Choroid plexus epithelial cell (primary cell): Measurements from ENCODE around the gene SNRNP48.

ENCODE experiments used
- DNase-seq: peaks from one replicate; pipeline ENCODE4 v3.0.0-alpha.2; 2010; ENCODE audit warnings: low read depth
- H3K4me3 ChIP-seq: 2 replicates; pipeline ENCODE4 v1.5.1; 2011; ENCODE audit warnings: low read depth, mild to moderate bottlenecking, control low read depth, low read length, moderate library complexity
- TF ChIP-seq, protein P1 (sequence below): conservative IDR thresholded peaks from 2 replicates; pipeline ENCODE4 v1.5.1; 2011; ENCODE audit warnings: low read depth, mild to moderate bottlenecking, control low read depth, inconsistent platforms, low read length, moderate library complexity

Gene SNRNP48

DNA sequence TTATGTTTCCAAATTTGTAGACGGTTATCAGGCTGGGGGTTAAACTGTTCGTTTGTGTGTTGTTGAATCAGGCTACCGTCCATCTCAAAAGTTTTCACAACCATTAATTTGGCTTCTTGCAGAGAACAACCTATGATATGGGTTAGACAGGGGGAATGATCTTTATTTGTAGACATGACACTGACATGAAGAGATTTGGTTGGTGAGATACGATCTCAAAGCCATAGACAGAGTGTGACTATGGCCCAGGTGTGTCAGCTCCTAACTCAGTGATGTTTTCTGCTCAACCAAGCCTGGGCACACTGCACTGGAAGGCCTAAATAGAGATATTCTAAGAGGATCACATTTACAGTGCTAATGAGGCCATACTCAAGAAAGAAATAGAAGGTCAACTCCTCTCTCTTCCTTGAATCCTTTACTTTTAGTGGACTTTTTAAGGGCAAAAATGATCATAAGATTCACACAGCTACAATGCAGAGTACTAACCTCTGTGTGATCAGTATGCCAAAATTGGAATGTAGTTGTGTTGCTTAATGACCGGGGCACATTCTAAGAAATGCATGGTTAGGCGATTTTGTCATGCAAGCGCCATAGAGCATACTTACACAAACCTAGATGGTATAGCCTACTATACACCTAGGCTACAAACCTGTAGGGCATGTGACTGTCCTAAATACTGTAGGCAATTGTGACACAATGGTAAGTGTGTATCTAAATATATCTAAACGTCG lies 17.6 kb upstream of the SNRNP48 start:
- TF ChIP-seq, protein P1, sequence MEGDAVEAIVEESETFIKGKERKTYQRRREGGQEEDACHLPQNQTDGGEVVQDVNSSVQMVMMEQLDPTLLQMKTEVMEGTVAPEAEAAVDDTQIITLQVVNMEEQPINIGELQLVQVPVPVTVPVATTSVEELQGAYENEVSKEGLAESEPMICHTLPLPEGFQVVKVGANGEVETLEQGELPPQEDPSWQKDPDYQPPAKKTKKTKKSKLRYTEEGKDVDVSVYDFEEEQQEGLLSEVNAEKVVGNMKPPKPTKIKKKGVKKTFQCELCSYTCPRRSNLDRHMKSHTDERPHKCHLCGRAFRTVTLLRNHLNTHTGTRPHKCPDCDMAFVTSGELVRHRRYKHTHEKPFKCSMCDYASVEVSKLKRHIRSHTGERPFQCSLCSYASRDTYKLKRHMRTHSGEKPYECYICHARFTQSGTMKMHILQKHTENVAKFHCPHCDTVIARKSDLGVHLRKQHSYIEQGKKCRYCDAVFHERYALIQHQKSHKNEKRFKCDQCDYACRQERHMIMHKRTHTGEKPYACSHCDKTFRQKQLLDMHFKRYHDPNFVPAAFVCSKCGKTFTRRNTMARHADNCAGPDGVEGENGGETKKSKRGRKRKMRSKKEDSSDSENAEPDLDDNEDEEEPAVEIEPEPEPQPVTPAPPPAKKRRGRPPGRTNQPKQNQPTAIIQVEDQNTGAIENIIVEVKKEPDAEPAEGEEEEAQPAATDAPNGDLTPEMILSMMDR, result no peak
- no peak overlapping the region for H3K4me3 ChIP-seq
- DNase-seq, result no peak

DNA sequence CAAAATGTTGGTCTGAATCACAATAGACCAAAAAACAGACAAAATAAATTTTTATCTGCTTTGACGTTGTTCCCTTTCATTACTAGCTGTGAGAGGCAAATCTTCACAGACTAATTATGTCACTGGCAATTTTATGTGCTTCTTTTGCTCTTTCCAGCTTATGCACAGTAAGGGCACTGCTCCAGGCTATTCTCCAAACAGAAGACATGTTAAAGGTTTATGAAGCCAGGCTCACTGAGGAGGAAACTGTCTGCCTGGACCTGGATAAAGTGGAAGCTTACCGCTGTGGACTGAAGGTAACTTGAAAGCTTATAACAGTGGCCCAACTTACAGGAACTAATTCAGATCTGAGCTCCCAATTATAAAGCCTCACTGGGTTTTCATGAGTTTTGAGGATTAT lies 15.5 kb upstream of the SNRNP48 start:
- TF ChIP-seq, protein P1, result no peak
- H3K4me3 ChIP-seq, result no peak overlapping the region
- no peak for DNase-seq

DNA sequence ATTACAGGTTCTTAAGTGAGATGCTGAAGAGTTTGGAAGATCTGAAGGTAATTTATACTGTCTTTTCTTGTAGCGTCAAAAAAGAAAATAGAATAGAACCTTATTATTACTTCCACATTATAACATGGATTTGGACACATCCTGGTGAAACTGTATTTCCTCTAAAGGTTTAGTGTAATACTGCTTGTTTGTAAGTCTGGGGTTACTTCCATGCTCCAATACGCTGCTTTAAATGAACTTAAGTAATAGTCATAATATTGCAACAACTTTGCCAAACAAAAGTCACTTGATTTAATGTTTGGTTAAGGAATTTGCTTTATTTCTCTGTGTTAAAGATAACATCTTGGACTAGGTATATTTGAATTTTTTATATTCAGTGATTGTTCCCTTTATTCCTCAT lies 11.5 kb upstream of the SNRNP48 start:
- TF ChIP-seq, protein P1, result no peak
- no peak overlapping the region for H3K4me3 ChIP-seq
- DNase-seq, result no peak

DNA sequence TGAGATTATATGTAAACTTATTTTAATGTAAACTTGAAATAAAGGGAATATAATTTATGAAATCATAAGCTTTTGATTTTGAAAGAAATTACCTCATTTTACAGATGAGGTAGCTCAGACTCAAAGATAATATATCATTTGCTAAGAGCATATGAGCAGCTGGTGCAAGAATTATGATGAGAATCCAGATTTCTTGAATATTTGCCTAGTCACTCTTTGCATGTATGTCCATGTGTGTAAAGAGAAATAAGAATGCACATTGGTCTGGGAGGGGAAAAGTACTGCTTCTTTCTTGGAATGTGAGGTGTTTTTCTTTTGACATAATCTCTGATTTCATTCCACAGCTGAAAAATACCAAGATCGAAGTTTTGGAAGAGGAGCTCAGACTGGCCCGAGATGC lies 11.1 kb upstream of the SNRNP48 start:
- DNase-seq, result no peak
- TF ChIP-seq, protein P1, result no peak
- H3K4me3 ChIP-seq, result no peak overlapping the region

DNA sequence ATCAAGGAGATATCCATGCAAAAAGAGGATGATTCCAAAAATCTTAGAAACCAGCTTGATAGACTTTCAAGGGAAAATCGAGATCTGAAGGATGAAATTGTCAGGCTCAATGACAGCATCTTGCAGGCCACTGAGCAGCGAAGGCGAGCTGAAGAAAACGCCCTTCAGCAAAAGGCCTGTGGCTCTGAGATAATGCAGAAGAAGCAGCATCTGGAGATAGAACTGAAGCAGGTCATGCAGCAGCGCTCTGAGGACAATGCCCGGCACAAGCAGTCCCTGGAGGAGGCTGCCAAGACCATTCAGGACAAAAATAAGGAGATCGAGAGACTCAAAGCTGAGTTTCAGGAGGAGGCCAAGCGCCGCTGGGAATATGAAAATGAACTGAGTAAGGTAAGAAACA lies 10.1 kb upstream of the SNRNP48 start:
- no peak for DNase-seq
- TF ChIP-seq, protein P1, result no peak

DNA sequence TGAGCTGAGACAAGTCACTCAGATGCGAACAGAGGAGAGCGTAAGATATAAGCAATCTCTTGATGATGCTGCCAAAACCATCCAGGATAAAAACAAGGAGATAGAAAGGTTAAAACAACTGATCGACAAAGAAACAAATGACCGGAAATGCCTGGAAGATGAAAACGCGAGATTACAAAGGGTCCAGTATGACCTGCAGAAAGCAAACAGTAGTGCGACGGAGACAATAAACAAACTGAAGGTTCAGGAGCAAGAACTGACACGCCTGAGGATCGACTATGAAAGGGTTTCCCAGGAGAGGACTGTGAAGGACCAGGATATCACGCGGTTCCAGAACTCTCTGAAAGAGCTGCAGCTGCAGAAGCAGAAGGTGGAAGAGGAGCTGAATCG lies 9.5 kb upstream of the SNRNP48 start:
- no peak overlapping the region for H3K4me3 ChIP-seq
- TF ChIP-seq, protein P1, result no peak

More for the DNA sequence above, 10.1 kb upstream of the SNRNP48 start:
- H3K4me3 ChIP-seq, result no peak overlapping the region

DNA sequence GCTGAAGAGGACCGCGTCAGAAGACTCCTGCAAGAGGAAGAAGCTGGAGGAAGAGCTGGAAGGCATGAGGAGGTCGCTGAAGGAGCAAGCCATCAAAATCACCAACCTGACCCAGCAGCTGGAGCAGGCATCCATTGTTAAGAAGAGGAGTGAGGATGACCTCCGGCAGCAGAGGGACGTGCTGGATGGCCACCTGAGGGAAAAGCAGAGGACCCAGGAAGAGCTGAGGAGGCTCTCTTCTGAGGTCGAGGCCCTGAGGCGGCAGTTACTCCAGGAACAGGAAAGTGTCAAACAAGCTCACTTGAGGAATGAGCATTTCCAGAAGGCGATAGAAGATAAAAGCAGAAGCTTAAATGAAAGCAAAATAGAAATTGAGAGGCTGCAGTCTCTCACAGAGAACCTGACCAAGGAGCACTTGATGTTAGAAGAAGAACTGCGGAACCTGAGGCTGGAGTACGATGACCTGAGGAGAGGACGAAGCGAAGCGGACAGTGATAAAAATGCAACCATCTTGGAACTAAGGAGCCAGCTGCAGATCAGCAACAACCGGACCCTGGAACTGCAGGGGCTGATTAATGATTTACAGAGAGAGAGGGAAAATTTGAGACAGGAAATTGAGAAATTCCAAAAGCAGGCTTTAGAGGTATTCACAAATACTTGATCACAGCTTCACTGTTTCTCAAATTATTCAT lies 8.9 kb upstream of the SNRNP48 start:
- H3K4me3 ChIP-seq, result no peak overlapping the region
- TF ChIP-seq, protein P1, result no peak
- no peak for DNase-seq

More for the DNA sequence above, 9.5 kb upstream of the SNRNP48 start:
- DNase-seq, result no peak
